Measurements from ENCODE around the gene FOXE1.
A peak's percentile ranks its signal among the peaks of the same experiment; 100 is the strongest.

The FOXE1 gene

DNA sequence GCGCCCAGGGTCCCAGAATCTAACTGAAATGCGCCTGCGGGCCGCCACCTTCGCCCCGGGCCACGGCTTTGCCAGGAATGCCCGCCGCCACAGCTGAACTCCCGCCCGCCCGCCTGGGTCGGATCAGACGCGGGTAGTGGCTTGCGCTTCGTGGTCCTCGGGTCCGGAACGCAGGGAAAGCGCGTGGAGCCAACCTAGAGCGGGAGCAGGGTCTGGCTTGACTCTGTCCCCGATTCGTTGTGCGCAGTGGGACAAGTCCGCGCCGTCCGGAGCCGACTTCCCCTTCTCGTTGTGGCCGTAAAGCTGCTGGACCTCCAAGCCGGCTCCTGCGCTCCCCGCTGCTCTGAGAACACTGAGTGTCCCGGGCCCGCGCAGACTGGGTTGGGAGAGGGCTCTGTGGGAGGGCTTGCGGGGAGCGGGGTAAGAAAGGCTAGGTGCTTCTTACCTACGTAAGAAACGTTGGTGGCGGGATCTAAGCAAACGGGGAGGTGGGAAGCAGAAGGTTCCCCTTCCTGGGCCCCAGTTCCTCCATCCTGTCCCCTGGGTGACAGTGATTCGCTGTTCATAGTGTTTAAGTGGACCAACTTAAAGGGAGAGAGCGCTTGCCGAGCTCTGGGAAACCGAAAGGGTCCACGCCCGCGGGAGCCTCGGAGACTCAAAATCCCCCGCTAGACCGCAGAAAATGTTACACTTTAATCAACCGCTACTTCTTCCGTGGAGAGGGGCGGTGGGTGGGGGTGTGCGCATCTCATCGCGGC is 4.4 kb upstream of the FOXE1 start:
- DNase-seq, result no peak

DNA sequence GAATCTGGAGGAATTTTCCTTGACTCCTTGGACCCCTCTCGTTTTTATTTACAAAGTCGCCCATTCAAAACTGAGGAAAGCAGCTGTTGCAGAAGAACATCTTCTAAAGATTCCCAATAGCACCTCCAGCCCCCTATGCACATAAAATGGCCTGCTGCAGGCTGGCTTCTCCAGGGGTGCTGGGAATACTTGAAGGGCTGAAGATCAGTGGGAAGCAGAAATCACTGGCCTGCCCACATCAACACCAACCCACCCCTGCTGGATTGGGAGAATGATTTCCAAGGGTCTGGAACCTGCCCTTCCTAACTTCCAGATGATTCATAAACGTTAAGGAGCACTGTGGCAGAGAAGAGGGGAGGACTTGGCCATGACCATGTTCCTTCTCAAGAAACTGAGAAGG is 3.0 kb upstream of the FOXE1 start:
- DNase-seq, result no peak

DNA sequence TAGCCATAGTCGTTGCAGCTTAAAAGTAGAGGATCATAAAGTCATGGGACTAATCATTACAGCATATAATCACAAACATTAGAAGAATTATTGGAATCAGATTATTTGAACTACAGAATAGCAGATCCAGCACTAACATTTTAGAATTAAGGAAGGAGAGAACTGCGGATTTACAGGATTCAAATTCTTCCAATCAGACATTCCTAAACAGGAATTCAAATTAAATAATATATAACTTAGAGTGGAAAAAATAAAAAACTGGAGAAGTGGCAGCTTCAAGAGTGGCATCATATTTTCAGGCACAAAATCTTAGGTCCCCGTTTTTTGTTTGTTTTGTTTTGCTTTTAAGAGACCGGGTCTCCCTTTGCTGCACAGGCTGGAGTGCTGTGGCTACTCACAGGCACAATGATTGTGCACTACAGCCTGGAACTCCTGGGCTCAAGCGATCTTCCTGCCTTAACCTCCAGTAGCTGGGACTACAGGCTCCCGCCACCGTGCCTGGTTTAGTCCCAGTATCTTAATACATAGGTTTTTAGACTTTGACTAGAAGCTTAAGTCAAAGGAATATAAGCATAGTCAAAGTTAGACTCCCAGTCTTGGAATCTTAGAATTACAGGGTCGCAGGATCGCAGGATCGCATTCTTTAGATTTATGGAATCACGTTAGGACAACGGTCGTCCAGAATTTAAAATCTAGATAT is 2.1 kb upstream of the FOXE1 start:
- no peak for DNase-seq

DNA sequence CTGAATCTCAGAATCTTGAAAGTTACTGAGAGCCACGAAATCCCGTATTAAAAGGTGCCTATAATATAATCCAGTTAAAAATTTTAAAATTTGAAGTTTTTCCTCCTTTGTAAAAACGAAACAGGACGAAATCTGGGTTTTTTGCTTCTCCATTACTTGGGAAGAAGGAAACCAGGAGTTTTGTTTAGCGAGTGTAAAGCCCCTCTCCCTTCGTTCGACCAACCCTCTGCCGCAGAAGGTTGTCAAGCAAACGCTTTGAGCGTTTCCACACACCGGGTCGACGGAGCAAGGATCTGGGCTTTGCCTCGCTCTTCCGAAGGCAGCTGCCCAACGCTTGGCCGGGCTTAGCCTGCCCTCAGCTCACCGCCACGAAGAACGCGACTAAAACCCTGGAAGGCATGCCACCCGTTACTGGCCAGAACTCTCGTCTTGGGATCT is 1.6 kb upstream of the FOXE1 start:
- DNase-seq, result no peak

DNA sequence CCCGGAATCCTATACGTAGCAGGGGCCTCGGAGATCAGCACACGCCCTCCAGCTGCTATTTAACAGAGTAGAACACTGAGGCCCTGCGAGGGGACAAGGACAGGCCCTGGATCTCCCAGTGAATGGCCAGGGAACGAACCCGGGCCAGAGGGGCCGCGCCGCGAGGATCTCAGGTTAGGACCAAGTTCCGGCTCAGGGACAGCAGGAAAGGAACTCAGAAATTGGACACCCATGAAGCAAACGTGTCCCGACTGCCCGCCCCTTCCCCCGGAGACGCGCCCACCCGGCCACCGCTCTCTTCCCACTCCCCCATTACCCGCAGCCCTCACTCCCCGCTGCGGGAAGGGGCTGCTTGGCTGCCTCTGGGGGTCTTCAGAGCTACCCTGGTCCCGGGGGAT is 1.0 kb upstream of the FOXE1 start:
- DNase-seq, result no peak

DNA sequence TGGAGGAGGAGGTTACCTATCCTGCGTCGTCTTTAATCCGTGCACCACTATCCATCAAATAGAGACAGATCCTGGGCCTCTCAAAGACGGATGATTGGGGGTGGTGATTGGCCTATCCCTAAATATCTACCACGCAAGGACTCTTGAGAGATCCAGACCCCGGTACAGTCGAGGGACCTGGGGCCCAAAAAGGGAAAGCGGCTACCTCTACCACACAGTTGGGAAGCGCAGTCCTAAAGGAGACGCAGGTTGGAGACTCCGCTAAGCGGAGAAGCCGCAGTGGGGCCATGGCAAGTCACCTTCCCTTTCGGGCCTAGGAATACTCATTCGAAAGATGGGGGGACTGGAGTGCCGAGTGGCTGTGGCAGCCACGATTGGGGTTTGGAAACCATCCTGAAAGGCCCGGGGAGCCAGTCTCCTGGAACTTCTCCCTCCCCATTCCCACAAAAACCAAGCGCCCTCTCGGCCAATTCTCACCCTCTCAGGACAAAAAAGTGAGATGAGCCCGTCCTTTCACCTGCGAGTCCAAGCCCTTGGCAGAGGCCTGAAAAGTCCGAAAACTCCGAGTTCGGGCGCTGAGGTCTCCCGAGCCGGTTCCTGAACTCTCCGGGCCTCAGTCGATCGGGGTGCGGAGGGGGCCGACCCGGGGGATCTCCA is 499 bp upstream of the FOXE1 start:
- no peak for DNase-seq

DNA sequence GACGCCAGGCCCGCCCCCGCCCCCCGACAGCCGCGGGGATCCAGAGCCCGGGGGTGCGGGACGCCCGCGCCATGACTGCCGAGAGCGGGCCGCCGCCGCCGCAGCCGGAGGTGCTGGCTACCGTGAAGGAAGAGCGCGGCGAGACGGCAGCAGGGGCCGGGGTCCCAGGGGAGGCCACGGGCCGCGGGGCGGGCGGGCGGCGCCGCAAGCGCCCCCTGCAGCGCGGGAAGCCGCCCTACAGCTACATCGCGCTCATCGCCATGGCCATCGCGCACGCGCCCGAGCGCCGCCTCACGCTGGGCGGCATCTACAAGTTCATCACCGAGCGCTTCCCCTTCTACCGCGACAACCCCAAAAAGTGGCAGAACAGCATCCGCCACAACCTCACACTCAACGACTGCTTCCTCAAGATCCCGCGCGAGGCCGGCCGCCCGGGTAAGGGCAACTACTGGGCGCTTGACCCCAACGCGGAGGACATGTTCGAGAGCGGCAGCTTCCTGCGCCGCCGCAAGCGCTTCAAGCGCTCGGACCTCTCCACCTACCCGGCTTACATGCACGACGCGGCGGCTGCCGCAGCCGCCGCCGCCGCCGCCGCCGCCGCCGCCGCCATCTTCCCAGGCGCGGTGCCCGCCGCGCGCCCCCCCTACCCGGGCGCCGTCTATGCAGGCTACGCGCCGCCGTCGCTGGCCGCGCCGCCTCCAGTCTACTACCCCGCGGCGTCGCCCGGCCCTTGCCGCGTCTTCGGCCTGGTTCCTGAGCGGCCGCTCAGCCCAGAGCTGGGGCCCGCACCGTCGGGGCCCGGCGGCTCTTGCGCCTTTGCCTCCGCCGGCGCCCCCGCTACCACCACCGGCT is 1.0 kb downstream of the FOXE1 start:
- peak in 1 of 56 donors; percentile 11 for DNase-seq

DNA sequence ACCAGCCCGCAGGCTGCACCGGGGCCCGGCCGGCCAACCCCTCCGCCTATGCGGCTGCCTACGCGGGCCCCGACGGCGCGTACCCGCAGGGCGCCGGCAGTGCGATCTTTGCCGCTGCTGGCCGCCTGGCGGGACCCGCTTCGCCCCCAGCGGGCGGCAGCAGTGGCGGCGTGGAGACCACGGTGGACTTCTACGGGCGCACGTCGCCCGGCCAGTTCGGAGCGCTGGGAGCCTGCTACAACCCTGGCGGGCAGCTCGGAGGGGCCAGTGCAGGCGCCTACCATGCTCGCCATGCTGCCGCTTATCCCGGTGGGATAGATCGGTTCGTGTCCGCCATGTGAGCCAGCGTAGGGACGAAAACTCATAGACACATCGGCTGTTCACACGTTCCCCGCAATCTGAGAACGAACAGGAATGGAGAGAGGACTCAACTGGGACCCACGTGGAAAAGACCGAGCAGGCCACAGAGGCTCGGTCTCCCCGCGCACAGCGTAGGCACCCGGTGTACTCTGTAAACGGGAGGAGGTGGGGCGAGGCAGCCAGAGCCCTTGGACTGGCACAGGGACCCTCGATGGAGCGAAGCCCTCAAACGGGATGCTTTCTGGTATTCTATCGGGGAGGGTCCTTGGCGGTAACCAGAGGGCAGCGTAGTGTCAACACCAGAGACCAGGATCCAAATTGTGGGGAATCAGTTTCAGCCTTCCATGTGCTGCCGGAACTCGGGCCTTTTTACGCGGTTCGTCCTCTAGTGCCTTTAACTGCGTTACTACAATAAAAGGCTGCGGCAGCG is 1.9 kb downstream of the FOXE1 start:
- no peak for DNase-seq

DNA sequence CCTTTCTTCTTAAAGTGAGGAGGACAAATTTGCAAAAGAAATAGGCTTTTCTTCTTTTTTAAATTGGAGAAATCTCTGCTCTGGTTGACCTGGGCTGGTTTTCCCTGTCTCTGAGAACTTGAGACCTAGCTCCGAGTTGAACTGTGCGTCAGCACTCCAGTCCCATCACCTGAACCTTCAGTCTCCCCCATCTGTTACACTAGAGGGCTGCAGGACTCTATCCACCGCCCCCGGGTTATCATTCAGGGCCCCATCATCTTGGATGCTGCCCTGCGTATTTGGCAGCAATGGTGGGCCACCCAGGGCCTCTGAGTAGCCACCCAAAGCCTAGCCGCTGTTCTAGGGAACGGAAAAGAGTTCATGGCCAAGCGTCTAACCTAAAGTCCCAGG is 2.5 kb downstream of the FOXE1 start:
- no peak for DNase-seq

DNA sequence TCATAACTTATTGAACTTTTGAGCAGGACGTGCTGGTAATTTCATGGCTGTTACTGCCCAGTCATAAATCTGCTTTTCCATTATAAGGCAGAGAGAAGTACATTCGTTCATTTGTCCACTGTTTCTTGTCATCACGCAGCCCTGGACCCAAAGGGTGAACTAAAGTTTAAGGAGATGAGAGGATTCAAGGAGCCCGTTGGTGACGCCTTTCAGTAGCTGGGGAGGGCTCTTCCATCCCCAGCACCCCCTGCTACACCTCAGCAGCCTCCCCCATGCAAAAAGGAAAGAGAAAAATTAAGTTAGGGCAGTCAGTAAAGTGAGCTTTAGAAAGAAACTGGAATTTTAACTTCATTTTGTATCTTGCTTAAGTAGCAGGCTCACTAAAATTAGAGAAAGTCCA is 2.9 kb downstream of the FOXE1 start:
- DNase-seq, result no peak

DNA sequence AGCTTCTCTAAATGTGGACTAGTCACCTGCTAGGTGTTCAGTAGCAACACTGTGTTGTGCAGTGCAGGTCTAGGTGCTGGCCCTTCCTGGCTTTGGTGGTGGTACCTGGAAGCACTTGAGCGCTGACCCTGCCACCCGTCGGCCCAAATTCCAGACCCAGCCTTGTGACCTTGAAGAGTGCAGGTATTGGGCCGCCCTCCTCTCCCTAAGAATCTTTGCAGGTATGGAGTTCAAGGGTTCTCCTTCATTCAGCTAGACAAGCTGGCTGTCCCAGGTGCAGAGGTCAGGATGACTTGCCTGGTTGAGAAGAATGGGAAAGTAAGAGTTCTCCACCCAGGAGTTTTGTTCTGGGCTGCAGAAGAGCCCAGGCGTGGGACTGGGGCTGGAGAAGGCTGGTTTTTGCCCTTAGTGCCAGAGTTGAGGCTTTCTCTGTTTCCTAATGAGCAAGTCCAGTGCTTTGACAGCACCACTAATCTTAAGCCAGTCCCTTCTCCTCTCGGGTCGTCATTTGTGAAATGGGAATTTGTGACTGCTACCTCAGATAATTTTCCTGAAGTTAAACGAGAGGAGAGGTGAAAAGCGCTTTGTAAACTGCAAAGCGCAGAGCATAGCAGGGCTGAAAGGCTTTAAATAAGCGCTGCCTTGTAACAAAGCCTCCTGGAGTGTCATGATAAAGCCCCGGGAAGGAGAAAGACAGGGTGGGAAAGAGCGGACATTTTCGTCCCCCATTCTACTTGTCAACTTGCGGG is 4.0 kb downstream of the FOXE1 start:
- no peak for DNase-seq

DNA sequence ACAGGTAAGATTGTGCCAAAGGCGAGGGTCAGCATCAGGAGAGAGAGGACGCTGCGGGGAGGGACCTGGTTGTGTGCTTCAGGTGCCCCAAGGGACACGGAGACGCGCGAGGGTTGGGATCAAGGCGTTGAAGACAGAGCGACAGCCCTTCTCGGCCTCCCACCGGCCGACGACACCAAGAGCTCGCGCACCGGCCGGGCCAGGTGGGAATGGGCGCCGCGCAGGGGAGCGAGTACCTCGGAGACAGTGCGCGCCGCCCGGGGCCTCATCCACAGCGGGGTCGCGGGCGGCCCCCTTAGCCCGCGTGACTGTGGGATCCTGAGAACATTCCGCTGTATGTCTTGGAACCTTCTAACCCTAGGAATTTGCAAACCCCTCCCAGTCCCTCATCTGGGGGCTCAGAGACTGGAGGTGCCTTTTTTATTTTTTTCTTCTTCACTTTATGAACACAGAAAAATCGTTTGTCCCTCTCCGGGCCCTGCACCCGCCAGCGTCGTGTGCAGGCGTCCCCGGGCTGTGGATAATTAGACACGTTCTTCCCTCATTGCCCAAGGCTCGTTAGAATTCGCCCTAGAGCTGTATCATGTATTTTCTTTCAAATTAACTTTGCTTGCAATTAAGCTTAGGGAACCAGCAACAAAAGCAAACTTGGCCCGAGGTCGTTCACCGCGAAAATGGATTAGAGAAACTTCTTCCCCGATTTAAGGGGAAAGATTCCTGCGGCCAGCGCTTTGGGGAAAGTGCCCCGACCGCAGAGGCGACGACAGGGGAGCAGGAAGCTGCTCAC is 4.8 kb downstream of the FOXE1 start:
- no peak for DNase-seq

DNA sequence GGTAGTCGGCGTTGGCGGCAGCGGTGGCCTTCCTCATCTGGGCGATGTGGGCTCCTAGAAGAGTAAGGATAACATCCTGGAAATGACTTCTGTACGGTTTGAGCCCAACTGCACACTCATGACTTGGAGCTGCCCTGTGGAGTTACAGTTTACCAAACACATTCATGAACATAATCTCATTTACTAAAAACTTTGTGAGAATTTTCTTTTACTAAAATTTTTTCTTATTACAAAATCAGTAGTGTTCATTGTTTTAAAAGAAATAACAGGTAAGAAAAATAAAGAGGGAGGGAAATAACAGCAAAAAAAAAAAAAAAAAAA is 5.3 kb downstream of the FOXE1 start:
- DNase-seq, result no peak

DNA sequence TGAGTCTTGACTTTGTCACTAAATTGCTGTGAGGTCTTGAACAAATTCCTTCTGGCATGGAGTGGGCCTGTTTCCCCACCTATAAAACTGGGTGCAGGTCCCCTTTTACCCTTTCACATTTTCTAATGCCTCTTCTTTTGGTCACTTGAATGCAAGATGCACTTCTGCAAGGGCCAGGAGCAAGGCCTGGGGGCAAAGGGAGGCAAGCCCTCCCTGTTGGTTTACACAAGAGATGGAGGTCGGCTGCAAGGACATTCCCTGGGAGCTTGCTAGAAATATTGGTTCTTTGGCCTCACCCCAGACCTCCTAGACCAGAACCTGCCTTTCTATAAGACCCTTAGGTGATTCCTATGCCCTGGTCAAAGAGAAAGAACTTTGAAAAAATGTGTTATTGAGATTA is 5.8 kb downstream of the FOXE1 start:
- no peak for DNase-seq

DNA sequence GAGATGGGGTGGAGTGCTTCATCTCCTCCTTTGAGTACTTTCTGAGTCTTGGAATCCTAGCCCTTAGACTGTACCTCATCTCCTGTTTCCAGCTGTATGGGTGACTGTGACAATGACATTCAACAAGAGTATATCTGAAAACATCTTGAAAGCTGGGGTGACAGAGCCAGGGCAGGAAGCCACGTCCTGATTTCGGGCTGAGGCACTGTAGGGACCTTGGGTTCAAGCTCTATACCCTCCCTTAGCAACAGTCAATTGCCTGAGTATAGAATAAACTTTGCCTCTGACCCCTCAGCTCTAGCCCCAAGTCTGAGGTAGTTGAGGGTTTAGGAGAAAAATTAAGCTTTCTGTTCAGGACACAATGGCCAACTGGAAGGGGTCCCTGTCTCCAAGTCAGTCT is 6.3 kb downstream of the FOXE1 start:
- no peak for DNase-seq

DNA sequence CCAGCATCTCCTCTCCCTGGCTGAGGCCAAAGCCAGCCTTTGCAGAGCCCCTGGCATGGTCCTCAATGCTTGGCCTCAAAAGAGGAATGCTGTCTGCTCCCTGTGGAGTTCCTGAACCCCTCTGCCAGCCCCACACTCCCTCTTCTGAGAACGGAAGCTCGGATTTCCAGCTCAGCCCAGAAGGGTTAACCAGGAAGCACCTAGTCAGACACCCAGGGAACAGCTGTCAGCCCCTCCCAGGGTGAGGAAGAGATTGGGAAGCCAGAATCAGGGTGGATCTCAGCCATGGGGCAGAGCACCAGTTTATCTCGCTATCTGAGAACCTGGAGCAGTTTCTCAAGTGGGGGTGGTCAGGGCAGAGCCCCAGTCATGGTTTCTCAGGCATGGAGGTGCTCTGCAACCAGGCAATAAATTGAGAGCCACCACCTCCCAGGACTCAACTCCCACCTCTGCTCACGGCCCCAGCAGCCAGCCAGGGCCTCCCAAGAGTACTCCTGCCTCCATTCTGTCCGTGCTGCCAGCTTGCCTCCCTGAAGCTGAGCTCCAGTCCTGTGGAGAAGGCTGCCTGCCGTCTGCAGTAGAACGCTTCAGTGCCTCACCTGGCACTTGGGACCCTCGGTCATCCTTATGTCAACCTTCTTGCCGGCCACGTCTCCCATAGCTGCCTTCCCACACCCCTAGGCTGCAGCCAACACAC is 7.6 kb downstream of the FOXE1 start:
- DNase-seq, result no peak

DNA sequence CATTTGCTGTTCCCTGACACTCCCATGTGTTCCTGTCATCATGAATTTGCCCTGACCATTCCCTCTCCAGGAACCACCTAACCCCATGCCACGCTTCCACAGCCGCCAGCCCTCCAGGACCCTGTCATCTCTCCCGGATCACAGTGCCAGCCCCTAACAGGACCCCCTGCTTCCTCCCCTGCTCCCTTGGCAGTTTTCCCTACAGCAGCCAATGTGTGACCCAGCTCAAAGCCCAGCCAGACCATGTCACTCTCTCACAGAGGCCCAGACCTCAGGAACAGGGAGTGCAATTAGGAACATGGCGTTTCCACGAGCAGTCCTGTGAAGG is 8.1 kb downstream of the FOXE1 start:
- DNase-seq, result no peak

DNA sequence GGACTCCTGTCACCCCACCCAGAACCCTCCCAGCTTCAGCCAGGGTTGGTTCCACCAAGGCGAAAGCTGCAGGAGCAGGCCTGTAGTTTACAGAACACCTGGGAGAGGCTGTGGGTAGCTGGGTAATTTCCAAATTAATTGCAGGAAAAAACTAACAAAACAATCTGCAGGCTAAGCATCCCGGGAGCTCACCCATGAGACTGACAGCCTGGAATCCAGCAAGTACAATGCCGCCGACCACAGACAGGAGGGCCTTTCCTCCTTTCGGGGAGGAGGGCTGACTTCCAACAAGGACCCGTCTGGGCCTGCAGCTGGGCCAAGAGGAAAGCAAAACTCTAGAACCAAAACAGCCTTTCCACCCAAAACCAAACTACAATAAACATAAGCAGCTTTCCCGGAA is 10.3 kb downstream of the FOXE1 start:
- no peak for DNase-seq

DNA sequence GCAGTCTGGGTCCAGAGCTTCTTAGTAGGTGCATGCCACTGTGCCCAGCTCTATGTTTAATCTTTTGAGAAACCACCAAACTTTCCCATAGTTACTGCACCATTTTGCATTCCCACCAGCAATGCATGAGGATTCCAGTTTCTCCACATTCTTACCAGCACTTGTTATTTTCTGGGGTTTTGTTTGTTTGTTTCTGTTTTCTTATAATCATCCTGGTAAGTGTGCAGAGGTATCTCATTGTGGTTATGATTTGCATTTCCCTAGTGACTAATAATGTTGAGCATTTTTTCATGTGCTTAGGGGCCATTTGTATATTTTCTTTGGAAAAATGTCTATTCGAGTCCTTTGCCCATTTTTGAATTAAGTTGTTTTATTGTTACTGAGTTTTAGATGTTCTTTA is 11.4 kb downstream of the FOXE1 start:
- no peak for DNase-seq
